ENCODE measurements around the gene NEURL1. TPM values are rescaled to one million over a fixed set of nuclear protein-coding genes. Genes with fewer than 3 reads are reported as not detected.
A peak's percentile ranks its signal among the peaks of the same experiment; 100 is the strongest.

The NEURL1 gene
- polyA plus RNA-seq, 1 experiment = 0.58 TPM

DNA sequence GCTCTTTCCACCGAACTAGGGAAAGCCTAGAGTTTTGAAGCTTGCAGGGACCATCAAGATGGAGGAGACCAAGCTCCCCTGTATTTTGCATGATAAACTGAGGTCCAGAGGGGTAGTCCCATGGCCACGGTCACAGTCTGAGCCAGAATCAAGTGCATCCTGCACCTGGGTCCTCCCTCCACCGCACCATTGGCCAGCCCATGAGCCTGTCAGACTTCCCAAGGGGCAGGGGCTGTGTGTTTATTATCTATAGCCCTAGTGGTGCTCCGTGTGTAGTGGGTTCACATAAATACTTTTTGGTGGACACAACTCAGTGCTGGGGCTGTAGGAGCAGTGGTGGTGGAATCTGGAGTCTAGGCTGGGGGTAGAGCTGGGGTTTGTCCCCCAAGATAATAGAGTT, 18.1 kb upstream of the NEURL1 start:
- H3K36me3 ChIP-seq (ENCODE audit: control insufficient read depth, insufficient read depth, low read length) = no peaks in the 10 kb centered on the region
- no peak overlapping the region for H3K4me3 ChIP-seq (ENCODE audit: low read depth, low read length)
- H3K27me3 ChIP-seq (ENCODE audit: control insufficient read depth, insufficient read depth, low read length) = no peaks in the 10 kb centered on the region
- TF ChIP-seq, protein P1, sequence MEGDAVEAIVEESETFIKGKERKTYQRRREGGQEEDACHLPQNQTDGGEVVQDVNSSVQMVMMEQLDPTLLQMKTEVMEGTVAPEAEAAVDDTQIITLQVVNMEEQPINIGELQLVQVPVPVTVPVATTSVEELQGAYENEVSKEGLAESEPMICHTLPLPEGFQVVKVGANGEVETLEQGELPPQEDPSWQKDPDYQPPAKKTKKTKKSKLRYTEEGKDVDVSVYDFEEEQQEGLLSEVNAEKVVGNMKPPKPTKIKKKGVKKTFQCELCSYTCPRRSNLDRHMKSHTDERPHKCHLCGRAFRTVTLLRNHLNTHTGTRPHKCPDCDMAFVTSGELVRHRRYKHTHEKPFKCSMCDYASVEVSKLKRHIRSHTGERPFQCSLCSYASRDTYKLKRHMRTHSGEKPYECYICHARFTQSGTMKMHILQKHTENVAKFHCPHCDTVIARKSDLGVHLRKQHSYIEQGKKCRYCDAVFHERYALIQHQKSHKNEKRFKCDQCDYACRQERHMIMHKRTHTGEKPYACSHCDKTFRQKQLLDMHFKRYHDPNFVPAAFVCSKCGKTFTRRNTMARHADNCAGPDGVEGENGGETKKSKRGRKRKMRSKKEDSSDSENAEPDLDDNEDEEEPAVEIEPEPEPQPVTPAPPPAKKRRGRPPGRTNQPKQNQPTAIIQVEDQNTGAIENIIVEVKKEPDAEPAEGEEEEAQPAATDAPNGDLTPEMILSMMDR (IDR thresholded peaks at IDR 0.05; ENCODE audit: insufficient read depth, low read depth, low read length) = no peak
- ChIA-PET POLR2A (no interaction called here), CTCF (interaction anchor here (3.6 kb wide), 1 partner anchor 10 kb away, joined by 19 read pairs; no protein-coding TSS in a partner anchor)
- DNase-seq (ENCODE audit: low read depth) = no peak

DNA sequence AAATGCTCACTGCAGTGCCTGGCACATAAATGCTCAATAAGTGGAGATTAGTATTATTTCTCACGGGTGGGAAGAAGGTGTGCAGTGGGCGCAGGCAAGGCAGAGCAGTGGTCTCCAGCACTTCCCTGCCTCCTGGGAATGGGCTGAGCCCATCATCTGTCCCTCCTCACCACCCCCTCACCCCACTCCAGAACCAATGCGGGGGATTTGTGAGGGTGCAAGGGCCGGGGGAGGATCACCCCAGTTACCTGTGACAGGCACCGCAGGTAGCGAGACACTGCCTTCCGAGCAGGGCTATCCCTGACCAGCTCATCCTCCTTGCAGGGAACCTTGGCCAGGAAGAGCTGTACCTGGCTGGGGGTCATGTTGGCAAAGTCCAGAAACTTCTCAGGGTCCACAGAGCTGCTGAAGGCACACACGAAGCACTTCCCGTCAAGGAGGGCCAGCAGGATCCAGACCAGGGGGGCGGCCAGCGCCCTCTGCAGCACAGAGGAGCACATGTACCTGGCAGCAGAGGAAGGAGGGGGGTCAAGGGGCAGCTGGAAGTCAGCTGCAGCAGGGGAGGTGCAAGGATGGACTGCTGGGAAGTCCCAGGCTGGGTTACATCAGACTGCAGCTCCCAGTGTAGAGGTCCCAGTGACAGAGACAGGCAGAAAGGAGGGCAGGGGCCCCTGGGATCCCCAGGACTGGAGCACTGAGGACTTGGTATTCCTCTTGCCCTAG, 17.3 kb upstream of the NEURL1 start:
- no peak for DNase-seq (ENCODE audit: low read depth)
- CTCF ChIA-PET = interaction anchor here (0.7 to 3.6 kb wide), 3 partner anchors 9 to 88 kb away, joined by 3 to 19 read pairs (median 3); no protein-coding TSS in a partner anchor
- POLR2A ChIA-PET = no interaction called here

DNA sequence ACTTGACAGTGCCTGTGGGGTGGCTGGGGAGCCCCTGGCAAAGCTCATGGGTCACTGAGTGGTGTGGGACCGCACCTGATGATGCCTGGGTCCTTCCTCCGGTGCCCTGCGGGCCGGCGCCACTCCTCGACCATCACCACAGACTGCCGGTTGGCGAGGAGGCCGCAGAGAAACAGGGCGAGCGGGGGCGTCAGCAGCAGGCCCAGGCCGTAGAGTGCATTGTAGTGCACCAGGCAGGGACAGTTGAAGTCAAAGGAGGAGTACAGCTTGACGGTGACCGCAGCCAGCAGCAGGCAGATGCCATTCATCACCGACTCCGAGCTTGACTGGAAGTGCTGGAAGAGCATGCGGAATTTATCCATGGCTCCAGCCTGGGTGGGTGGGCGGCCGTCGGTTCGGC, 14.8 kb upstream of the NEURL1 start:
- DNase-seq (ENCODE audit: low read depth) = no peak
- no peak overlapping the region for H3K4me3 ChIP-seq (ENCODE audit: low read depth, low read length)
- TF ChIP-seq, protein P1 (IDR thresholded peaks at IDR 0.05; ENCODE audit: insufficient read depth, low read depth, low read length) = no peak
- no peaks in the 10 kb centered on the region for H3K36me3 ChIP-seq (ENCODE audit: control insufficient read depth, insufficient read depth, low read length)
- no peaks in the 10 kb centered on the region for H3K27me3 ChIP-seq (ENCODE audit: control insufficient read depth, insufficient read depth, low read length)
- ChIA-PET CTCF (interaction anchor here (0.6 kb wide), 1 partner anchor 610 kb away, joined by 3 read pairs; no protein-coding TSS in a partner anchor), POLR2A (no interaction called here)

More for the DNA sequence above, 17.3 kb upstream of the NEURL1 start:
- Histone ChIP-seq H3K36me3 (ENCODE audit: control insufficient read depth, insufficient read depth, low read length) (no peaks in the 10 kb centered on the region), H3K4me3 (ENCODE audit: low read depth, low read length) (no peak overlapping the region), H3K27me3 (ENCODE audit: control insufficient read depth, insufficient read depth, low read length) (no peaks in the 10 kb centered on the region)
- TF ChIP-seq, protein P1 (IDR thresholded peaks at IDR 0.05; ENCODE audit: insufficient read depth, low read depth, low read length) = peak; percentile 25

DNA sequence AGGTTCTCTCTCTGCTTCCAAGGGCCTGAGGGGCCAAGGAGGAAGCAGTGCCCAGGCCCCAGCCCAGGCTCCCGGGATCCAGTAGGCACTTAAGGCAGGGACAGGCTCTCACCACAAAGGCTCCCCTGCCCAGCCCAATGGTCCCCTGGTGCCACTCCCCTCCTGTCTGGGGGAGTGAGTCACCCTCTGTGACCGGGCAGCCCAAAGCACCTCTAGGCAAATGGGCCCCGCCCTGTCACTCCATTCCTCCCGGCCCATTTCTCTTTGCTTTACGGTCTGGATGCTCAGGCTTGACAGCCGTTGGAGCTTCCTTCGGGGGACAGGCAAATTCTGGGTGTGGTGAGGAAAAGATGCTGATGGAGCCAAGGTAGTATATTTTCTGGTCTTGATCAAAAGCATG, 14.4 kb upstream of the NEURL1 start, which contains the start of gene CALHM3:
CALHM3 (minus strand) TSS at position 106 of the 400 bp plus-strand sequence. CDS start 208 bp downstream, outside the sequence.
- Histone ChIP-seq H3K4me3 (ENCODE audit: low read depth, low read length) (no peak within 1 kb of the TSS), H3K27me3 (ENCODE audit: control insufficient read depth, insufficient read depth, low read length) (no peaks in the 10 kb centered on the region), H3K36me3 (ENCODE audit: control insufficient read depth, insufficient read depth, low read length) (no peaks in the 10 kb centered on the region)
- CTCF ChIA-PET = interaction anchor here (0.6 kb wide), 1 partner anchor 610 kb away, joined by 3 read pairs; no protein-coding TSS in a partner anchor
- DNase-seq (ENCODE audit: low read depth) = no peak
- TF ChIP-seq, protein P1 (IDR thresholded peaks at IDR 0.05; ENCODE audit: insufficient read depth, low read depth, low read length) = no peak
- POLR2A ChIA-PET = no interaction called here

DNA sequence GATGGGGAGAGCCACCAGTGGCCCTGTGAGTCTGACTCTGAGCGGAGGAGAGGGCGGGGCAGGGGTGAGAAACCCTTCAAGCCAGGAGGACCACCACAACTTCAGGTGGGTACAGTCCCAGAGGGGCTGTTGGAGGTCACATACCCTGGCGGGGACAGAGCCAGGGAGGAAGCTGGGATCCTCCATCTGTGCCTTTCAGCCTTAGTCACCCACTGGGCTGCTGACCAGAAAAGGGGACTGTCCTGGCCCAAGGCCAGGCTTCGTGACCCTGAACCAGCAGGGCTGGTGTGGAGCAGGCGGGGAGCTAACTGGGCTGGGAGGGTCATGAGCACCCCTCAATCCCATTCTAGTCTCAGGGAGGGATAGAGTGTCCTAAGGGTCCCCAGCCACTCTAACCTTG, 13.0 kb upstream of the NEURL1 start:
- Histone ChIP-seq H3K27me3 (ENCODE audit: control insufficient read depth, insufficient read depth, low read length) (no peaks in the 10 kb centered on the region), H3K36me3 (ENCODE audit: control insufficient read depth, insufficient read depth, low read length) (no peaks in the 10 kb centered on the region), H3K4me3 (ENCODE audit: low read depth, low read length) (no peak overlapping the region)
- TF ChIP-seq, protein P1 (IDR thresholded peaks at IDR 0.05; ENCODE audit: insufficient read depth, low read depth, low read length) = no peak
- CTCF ChIA-PET = interaction anchor here (0.9 to 2.0 kb wide), 11 partner anchors 10 to 64 kb away, joined by 3 to 26 read pairs (median 4); partner anchors contain the start of genes CALHM2 and NEURL1
- POLR2A ChIA-PET = no interaction called here
- no peak for DNase-seq (ENCODE audit: low read depth)
